GM21423 (cell line): ENCODE results near the gene CES1.
"Not testable (repeated sequence)": the region's sequence is repeated elsewhere in the genome, so short reads cannot be mapped to it uniquely, and the experiment has no call there.

Source experiments
- ATAC-seq: cut with Tn5 transposase; IDR thresholded peaks from one replicate; pipeline ENCODE4 v1.9.1; 2021; ENCODE audit warnings: mild to moderate bottlenecking, moderate library complexity; ENCODE audit not compliant: unreplicated experiment

Gene CES1

DNA sequence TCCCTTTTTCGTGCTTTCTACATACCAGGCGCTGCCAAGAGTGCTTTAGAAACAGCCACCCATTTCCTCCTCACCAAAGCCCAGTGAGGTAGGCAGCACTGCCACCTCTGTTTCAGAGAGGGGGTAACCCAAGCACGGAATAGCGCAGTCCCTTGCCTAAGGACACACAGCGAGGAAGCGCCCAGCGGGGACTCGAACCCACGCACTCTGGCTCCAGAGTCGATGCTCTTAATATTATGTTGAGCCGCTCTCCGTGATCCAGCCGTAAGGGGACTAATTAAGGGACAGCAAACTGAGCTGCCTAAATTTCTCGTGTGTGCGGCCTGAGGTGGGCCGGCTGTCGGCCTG, 497 bp downstream of the CES1 start:
- ATAC-seq: no peak

DNA sequence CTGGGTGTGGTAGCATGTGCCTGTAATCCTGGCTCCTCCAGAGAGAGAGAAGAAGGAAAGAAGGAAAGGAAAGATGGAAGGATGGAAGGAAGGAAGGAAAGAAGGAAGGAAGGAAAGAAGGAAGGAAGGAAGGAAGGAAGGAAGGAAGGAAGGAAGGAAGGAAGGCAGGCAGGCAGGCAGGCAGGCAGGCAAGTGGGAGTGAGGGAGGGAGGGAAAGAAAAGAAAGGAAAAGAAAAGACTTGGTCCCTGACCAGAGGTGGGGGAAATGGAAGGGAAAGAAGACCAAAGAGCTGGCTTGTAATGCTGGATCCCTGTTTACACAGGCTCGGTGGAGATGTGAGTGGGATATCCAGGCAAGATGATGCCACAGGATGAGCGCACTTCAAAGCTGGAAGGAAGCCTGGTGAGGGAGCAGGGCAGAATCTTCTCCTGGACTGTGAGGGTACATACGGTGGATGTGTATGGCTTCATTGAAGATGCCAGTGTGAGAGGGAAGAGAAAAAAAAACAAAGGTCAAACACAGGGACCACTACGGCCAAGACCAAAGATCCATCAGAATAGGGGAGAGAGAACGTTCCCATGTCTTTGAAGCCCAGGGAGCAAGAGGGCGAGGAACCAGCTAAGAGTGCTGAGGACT, 2.1 kb downstream of the CES1 start:
- ATAC-seq: no peak

DNA sequence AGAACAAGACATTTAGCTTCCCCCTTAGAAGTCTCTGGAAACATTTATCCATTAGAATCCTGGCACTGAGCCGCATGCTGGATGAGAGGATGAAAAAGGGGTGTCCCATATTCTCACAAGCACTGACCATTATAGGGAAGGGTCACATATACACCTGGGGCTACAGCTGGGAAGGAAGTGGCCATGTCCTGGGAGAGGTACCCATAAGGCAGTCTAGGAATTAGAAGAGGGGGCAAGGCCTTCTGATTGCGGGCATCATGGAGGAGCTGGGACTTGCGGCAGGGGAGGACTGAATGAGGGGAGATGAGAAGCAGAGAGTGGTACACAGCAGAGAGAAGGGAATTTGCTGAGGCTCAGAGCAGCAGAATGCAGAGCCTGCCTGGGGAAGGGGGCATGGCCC, 3.7 kb downstream of the CES1 start:
- ATAC-seq: not testable (repeated sequence)

DNA sequence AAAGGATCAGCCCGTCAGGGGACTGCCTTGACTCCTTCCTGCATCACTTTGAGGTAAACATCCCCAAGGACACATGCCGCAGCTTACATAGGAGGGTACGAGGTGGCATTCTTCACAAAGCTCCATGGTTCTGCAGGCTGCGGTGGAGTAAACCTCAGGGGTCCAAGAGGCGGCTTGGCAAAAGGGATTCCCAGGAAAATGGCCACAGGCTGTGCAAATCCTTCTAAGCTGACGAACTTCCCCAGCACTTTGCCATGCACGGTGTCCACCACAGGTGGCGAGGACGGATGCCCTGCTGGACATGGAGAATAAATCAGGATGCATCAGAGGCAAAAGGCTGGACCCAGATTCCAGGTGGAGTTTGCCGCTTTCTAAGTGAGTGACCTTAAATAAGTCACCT, 4.2 kb downstream of the CES1 start:
- no peak for ATAC-seq

DNA sequence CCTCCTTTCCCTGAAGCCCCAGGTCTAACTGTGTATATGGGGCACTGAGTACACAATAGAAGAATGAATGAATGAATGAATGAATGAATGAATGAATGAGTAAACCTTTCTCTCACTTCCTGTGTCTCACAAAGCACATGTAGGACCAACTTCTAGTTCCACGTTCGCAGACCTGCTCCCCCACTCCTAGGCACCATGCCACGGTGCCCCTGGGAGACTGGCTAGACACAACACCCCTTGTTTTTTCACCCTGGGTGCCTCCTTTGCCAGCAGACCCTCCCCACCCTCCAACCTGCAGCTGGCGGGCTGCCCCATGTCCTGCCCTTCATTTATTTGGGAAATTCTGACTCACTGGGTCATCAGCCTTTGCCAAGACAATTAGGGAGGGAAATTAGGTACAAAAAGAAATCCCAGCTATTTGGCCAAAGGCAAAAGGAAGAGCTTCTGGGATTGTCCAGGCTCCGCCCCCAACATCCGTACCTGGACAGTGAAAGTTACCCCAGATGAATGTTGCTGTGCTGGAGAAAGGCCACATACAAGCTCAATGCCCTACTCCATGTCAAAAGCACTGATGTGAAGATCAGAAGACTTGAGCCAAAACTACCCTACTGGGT, 7.7 kb downstream of the CES1 start:
- ATAC-seq: no peak

DNA sequence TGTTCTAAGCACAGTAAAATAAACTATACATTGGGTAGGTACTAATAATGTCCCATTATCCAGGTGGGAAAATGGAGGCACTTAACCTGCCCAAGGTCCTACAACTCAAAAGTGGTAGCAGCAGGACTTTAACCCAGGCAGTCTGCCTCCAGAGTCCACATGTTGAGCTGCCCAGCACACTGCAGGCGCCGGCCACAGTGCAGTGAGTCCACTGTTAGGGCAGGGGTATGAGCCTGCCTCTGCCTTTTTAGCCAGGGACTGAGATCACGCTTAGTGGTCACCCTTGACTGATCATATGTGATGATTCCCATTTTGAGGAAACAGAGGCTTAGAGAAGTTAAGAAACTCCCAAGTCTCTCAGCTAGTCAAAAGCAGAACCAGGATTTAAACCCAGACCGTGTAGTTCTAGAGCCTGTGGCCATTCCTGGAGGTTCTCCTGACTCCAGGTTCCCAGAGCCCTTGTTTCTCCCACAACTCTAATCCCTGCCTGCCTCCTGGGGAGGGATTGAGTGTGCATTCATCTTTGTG, 8.4 kb downstream of the CES1 start:
- ATAC-seq: no peak

DNA sequence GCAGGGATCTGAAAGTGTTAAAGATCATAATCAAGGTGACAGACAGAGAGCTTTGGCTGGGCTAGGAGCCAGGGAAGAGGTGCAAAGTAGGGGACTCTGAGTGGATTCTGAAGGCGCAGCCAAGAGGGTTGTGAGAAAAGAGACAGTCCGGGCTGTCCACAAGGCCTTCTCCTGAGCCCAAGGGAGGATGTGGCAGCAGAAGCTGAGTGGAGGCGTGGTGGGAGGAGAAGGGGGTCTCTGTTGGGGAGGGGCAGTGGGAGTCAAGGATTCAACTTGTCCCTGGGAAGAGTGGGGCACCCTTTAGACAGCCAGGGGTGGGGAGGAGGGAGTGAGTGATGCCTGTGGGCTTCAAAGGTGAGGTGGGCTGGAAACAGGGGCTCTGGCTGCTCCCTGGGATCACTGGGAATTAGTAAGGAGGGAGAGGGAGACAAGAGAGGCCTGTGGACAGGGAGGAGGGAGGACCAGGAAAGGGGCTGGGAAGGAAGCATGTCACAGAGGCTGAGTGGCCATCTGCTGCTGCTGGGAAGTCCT, 10.6 kb downstream of the CES1 start:
- no peak for ATAC-seq

DNA sequence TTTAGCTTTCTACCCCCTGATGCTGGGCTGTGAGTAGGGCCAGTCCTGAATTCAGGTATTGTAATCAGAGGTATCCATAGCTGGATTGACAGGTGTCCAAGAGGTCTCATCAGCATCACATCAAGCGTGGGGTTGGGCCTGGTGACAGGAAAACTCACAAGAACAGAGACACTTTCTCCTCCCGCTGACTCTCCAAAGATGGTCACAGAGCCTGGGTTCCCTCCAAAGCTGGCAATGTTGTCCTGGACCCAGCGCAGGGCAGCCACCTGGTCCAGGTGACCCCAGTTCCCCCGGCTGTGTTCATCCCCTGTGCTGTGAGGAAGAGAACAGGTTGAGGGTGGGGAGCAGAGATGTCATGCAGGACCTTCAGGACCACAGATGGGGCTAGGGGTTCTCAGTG, 11.7 kb downstream of the CES1 start:
- ATAC-seq: no peak

DNA sequence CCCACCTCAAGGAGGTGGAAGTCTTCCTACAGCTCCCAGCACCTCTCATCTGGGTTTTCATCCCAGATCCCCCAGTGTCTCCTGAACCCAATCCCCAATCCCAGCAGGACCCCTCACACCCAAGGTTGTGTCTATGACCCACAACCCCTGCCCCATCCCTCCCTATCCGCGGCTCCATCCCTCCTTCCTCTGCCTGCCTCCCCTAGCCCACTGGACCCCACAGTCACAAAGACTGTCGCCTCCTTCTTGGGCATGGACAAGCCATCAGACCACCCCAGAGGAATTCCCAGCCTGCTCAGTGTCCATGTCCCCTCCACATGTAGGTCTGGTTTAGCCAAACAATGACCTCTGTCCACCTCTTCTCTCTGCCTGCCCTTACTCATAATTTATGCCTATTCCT, 12.3 kb downstream of the CES1 start:
- ATAC-seq: no peak

DNA sequence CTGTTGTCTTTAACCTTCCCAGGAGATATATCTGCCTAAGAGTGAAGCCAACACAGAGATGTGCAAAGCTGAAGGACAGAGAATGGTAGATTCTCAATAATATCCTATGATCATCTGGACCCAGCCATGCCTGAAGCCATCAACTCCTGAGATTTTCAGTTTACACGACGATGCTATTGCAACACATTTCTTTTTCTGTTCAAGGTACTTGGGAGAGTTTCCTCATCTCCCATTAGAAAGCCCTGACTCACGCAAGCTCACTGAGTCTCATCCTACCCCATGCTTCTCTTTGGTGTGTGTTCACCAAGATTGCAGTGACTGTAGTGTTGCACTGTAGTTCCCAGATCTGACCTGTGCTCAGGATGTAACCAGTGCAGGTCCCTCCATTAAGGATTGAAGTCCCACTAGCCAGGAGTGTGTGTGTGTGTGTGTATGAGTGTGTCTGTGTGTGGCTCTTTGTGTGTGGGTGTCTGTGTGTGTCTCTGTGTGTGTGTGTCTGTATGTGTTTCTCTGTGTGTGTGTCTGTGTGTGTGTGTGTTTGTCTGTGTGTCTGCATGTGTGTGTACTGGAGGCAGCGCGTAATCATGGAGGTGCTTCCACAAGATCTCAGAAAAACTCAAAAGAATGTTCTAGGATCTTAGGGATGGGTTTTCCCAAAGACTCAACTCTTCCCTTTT, 15.5 kb downstream of the CES1 start:
- ATAC-seq: no peak

DNA sequence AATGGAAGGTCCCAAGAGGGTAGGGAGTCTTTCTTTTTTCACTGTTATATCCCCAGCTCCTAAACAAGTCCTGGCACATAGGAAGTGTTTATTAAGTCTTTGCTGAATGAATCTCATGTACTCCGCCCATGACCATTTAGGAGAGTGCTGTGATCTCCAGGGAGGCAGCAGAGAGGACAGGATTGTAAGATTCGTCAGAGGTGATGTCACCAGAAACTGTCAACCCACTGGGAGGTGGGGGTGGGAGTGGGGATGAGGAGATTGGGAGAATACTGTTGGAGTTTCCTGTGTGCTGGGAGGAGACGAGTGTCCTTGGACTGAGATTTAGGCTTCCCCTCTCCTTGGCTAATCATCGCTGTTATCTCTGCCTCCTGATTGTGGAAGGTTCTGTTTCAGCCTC, 16.7 kb downstream of the CES1 start:
- ATAC-seq: not testable (repeated sequence)

DNA sequence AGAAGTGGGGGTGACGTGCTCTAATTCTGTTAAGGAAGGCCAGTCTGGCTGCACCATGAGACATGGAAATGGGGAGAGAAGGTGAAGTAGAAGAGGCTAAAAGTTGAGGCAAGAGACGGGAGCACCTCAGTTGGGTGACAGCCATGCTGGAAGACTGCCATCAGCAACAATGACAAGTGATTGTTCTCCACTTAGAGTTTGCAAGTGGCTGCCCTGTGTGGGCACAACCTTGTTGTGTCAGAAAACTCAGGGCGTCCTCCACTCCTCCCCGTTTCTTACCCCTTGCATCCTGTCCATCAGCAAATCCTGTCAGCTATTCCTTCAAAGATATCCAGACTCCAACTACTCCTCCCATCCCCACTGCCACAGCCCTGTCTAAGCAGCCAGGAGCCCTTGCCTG, 17.6 kb downstream of the CES1 start:
- no peak for ATAC-seq

DNA sequence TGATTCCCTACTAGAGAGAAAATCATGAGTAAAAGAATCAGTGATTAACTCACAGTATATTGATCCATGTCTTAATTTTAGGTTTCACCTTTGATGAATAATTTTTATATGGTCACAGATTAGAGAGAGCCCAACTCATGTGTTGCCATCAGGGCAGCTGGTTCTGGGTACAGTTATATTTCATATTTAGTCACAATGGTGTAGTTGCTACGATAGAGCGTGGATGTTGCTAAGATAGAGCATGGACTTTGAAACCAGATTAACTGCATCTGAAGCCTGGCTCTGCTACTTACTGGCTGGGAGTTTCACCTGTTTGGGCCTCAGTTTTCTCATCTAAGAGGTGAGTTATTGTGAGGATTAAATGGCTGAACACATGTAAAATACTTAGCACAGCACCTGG, 18.7 kb downstream of the CES1 start:
- ATAC-seq: not testable (repeated sequence)

DNA sequence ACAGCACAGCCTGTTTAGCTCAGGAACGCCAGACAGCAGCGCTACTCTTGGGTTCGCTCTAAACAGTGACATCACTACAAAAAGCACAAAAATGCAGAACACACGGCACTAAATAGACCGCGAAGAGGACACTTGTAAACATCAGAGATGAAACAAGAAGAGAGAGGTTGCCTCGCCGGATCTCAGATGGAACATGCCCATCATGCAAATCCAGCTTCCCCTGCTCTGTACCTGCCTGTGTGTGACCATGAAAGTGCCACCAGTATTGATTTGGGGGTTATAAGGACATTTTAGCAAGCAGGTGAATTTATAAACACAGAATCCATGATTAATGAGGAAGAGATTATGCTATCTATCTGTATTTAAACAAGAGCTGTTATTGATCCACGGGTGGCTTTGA, 19.2 kb downstream of the CES1 start:
- not testable (repeated sequence) for ATAC-seq

DNA sequence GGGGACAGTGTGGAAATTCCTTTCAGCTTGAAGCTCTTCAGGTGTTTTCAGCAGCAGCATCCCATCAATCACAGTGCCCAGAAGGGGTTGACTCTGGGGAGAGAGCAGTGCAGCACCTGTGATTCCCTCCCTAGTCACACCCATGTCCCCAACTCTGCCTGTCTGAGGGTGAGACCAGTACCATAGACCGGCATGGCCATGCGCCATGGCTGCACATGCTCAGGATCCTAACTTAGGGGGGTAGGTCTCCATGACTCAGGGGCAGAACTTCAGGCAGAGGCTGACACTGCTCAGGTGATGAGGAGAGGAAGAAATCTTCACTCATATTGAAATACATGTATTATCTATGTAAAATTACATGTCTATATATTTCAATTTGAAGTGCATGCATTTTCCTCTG, 19.9 kb downstream of the CES1 start:
- no peak for ATAC-seq

DNA sequence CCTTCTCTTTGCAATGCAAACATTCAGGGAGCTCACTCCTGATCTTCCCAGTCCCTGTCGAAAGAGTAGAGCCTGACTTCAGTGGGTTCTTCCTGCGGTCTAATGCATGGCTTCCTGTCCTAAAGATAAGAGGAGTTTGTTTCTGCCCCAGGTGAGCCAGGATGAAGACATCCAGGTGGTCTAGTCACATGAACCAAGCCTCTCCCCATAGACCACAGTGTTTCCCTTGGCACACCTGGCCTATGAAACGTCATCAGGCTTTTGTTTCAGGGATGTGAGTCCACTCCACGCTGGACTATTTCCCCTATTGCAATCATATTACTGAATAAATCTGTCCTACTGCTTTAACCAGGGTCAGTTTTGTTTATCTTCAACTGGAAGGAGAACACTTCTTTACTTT, 21.1 kb downstream of the CES1 start:
- no peak for ATAC-seq

DNA sequence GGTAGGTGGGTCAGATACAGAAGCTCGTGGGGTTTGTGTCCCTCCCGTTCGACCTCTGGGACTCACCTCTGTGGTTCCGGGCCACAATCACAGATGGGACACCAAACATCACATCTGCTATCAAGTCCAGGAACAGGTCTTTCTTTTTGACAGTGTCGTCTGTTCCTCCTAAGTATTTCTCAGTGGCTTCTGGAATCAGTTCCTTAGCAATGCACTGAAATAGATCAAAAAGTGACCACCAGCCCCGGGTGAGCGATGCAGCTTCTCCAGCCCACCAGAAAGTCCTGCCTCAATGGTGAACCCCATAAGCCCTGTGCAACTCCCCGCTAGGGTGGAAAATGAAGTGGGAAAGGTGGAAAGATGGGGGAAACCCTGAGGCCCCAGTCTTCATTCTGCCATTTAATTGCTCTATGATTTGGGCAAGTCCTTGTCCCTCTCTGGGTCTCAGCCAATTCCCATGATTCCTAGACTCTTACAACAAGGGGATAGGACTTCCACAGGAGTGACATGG, 22.4 kb downstream of the CES1 start:
- no peak for ATAC-seq

DNA sequence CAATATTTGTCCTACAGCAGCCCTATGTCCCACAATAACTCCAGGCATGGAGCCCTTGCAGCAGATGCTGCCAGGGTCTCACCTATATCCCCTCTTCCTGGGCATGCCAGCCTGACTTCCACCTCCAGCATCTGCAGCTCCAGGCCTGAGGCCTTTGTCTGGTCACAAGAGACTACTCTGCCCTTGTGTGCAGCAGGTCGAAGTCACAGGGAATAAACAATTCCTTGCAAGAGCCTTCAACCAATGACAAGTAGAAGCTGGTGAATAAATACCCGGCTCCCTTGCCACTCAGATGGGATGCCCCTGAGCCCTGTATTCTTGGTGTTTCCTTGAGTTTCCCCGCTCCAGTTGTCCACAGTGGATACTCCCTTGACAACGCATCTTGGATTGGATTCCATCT, 23.0 kb downstream of the CES1 start:
- ATAC-seq: no peak

DNA sequence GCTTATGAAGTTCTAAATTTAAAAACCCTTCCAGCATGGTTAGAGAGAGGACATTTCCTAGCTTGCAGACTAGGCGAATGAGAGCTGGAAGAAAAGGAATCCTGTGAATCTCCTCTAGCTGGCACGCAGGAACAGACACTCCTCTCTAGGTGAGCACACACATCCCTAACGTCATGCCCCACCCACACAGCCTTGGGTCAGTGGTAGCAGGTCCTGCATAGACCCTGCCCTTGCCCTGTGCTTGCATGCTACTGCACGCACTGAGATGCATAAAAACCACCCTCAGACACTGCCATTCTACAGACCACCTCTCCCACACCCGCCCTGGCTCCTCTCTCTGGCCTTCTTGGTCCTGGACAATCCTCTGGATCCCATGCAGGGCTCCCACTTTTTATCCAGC, 23.5 kb downstream of the CES1 start:
- no peak for ATAC-seq

DNA sequence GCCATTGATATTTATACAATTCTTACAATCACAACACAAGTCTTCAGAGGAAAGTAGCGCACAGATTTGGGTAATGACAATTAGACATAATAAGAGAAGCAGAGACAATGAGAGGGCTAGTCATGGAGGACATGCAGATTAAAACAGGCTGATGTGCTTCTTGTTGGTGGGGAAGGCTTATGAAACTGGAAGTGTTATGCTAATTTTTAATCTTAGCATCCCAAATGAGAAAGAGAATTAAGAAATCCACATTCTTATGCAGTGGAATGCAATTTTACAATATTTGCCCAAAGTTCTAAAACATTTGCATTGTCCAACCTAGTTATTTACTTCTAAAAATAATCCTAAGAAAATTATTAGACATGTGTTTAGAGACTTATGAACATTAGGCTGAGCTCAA, 24.6 kb downstream of the CES1 start:
- ATAC-seq: not testable (repeated sequence)

DNA sequence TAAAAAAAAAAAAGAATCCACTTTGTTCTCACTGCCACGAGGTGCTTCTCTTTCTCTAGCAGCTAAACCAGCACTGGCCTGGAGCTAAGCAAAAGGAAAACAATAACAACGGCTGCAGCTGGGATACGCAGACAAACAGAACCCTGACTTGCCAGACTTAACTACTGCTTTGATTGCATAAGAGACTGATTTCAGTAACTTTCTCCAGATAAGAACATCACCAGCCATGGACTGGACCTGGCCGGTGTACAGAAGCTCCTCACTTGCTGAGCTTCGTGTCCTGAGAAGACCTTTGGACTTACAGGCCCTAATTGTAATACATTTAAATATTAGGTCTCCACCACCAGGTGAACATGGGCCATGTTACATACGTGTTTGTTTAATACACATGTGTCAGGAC, 27.8 kb downstream of the CES1 start:
- ATAC-seq: not testable (repeated sequence)

DNA sequence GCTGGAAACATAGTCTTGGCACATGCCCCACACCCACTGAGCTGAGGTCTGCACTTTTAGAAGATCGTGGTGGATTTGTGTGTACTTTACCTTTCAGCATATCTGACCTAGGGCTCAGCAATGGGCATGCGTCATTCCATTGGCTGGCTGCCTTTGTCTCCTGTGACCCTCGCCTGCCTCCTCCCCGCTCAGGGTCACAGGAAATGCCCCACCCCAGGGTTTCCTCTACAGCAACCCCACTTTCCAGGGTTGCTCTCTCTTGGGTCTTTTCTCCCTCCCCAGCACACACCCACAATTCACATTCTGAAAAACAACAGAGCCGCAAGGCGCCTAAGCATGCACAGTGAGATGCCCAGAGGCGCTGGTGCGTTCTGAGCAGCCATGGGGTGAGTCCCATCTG, 29.2 kb downstream of the CES1 start:
- ATAC-seq: not testable (repeated sequence)
